Bronchial epithelial cell (primary cell): ENCODE data around the gene STXBP6. TPM values are rescaled to one million over a fixed set of nuclear protein-coding genes. Genes with fewer than 3 reads are reported as not detected.

Experiments
- DNase-seq: peaks from one replicate; pipeline ENCODE4 v3.0.0-alpha.2; 2010; ENCODE audit warnings: low read depth
- FAIRE-seq: peaks from 2 replicates; lab custom pipeline; 2011; peaks lifted over from hg19 to GRCh38; lab: Jason Lieb, UNC
- H3K27me3 ChIP-seq: 2 replicates; pipeline ENCODE4 v1.5.1; 2011; ENCODE audit warnings: low read length; ENCODE audit not compliant: control insufficient read depth, insufficient read depth
- H3K36me3 ChIP-seq: 2 replicates; pipeline ENCODE4 v1.5.1; 2011; ENCODE audit warnings: low read length; ENCODE audit not compliant: control insufficient read depth, insufficient read depth
- H3K4me3 ChIP-seq: 2 replicates; pipeline ENCODE4 v1.5.1; 2011; ENCODE audit warnings: mild to moderate bottlenecking, low read depth, low read length, control low read depth
- CTCF ChIP-seq: IDR thresholded peaks from 2 replicates; pipeline ENCODE4 v1.5.1; 2011; ENCODE audit warnings: mild to moderate bottlenecking, moderate library complexity, low read length, control low read depth, inconsistent platforms; ENCODE audit not compliant: insufficient read depth, severe bottlenecking
- total RNA-seq: library from RNA; depleted of rRNA; stranded (reverse); fragments of >200 nt; gene quantifications from 2 replicates; pipeline ENCODE4 v1.2.1, GENCODE V29; 2014

STXBP6 gene
- total RNA-seq, 1 donor from 2014 or later: not detected

GRCh38 chr14:24993631-24994030, 56.3 kb downstream of the STXBP6 start:
- FAIRE-seq (no peak), DNase-seq (no peak)
- H3K27me3 ChIP-seq: no peaks in the 10 kb centered on the region
- no peak overlapping the region for H3K4me3 ChIP-seq
- H3K36me3 ChIP-seq: no peaks in the 10 kb centered on the region
- no peak for TF ChIP-seq CTCF

- no peak for FAIRE-seq
- H3K4me3 ChIP-seq: no peak overlapping the region
- TF ChIP-seq CTCF: no peak
- H3K36me3 ChIP-seq: no peaks in the 10 kb centered on the region
- no peak for DNase-seq
- no peaks in the 10 kb centered on the region for H3K27me3 ChIP-seq
Observed at GRCh38 chr14:24992624-24993360, 57.2 kb downstream of the STXBP6 start.

- DNase-seq (no peak), FAIRE-seq (no peak)
- no peak overlapping the region for H3K4me3 ChIP-seq
- TF ChIP-seq CTCF: no peak
- no peaks in the 10 kb centered on the region for H3K36me3 ChIP-seq
- no peaks in the 10 kb centered on the region for H3K27me3 ChIP-seq
Observed at GRCh38 chr14:24991821-24992220, 58.1 kb downstream of the STXBP6 start.

- no peak for TF ChIP-seq CTCF
- no peaks in the 10 kb centered on the region for H3K27me3 ChIP-seq
- no peak overlapping the region for H3K4me3 ChIP-seq
- no peak for DNase-seq
- H3K36me3 ChIP-seq: no peaks in the 10 kb centered on the region
- FAIRE-seq: no peak
Observed at GRCh38 chr14:24991288-24991687, 58.7 kb downstream of the STXBP6 start.

GRCh38 chr14:24990773-24991172, 59.2 kb downstream of the STXBP6 start:
- H3K4me3 ChIP-seq: no peak overlapping the region
- no peak for TF ChIP-seq CTCF
- no peak for DNase-seq
- no peaks in the 10 kb centered on the region for H3K36me3 ChIP-seq
- FAIRE-seq: no peak
- H3K27me3 ChIP-seq: no peaks in the 10 kb centered on the region

GRCh38 chr14:24990050-24990449, 59.9 kb downstream of the STXBP6 start:
- Histone ChIP-seq H3K36me3 (no peaks in the 10 kb centered on the region), H3K4me3 (no peak overlapping the region), H3K27me3 (no peaks in the 10 kb centered on the region)
- TF ChIP-seq CTCF: no peak
- DNase-seq (no peak), FAIRE-seq (peak; percentile 40)
